ENCODE measurements around the gene CSMD2.

- no peak for TF ChIP-seq CTCF (IDR thresholded peaks at IDR 0.05)
- no peak for TF ChIP-seq POLR2A (IDR thresholded peaks at IDR 0.05)
These were observed 447.9 kb downstream of the CSMD2 start for GRCh38 chr1:33716976-33717688.
